T-cell (primary cell): ENCODE results near the gene ASXL3. TPM values are rescaled to one million over a fixed set of nuclear protein-coding genes. Genes with fewer than 3 reads are reported as not detected.

Experiments
- ATAC-seq, 4 experiments: fragments of 200-7000 bp in 3 of 4; fragments of 150-1000 bp in 1 of 4; cut with Tn5 transposase; replicated peaks in 1 of 4; 1 replicate in 3 of 4; 2 replicates in 1 of 4; pipeline ENCODE4 v1.10.0; 2021; ENCODE audit warnings: moderate library complexity in 3 of 4, mild to moderate bottlenecking in 2 of 4, moderate number of reproducible peaks in 1 of 4
- CTCF ChIA-PET, 2 donors: fragments of 300-600 bp; sonication (Branson Sonifier 250); formaldehyde crosslinking; loops; one replicate each; lab custom pipeline; 2022; ENCODE audit warnings: antibody characterized with exemption in 2 of 2; lab: Charles Lee
- POLR2A ChIA-PET, 2 donors: fragments of 300-600 bp; sonication (Branson Sonifier 250); formaldehyde crosslinking; loops; one replicate each; lab custom pipeline; 2022; ENCODE audit warnings: antibody characterized with exemption in 2 of 2; lab: Charles Lee
- DNase-seq, 35 experiments: peaks; one replicate each; pipeline versions ENCODE4 v3.0.0 to v3.0.0-alpha.2; 2013 to 2023
- H3K27ac ChIP-seq: one replicate; pipeline ENCODE4 v1.5.1; 2013; ENCODE audit warnings: low read length
- H3K27me3 ChIP-seq, 2 experiments: replicated peaks in 1 of 2; 1 replicate in 1 of 2; 2 replicates in 1 of 2; pipeline versions ENCODE4 v1.6.1 to v1.7.0; 2013; ENCODE audit warnings: low read length in 1 of 2, mixed read lengths in 1 of 2; ENCODE audit not compliant: control insufficient read depth in 2 of 2, insufficient read depth in 2 of 2; ENCODE audit errors: extremely low read depth in 1 of 2
- H3K36me3 ChIP-seq, 2 donors: 1 replicate in 1 of 2; 2 replicates in 1 of 2; pipeline versions ENCODE4 v1.6.1 to v1.7.0; 2013; ENCODE audit warnings: low read length in 1 of 2; ENCODE audit not compliant: control insufficient read depth in 2 of 2, insufficient read depth in 1 of 2; ENCODE audit errors: extremely low read depth in 1 of 2
- H3K4me1 ChIP-seq, 2 experiments: 1 replicate in 1 of 2; 2 replicates in 1 of 2; pipeline versions ENCODE4 v1.6.1 to v1.7.0; 2013; ENCODE audit warnings: low read length in 2 of 2, mixed read lengths in 1 of 2; ENCODE audit not compliant: insufficient read depth in 2 of 2, control insufficient read depth in 1 of 2; ENCODE audit errors: extremely low read depth in 1 of 2
- H3K4me3 ChIP-seq, 2 donors: 1 replicate in 1 of 2; 2 replicates in 1 of 2; pipeline versions ENCODE4 v1.5.1 to v1.7.0; 2013; ENCODE audit warnings: mild to moderate bottlenecking in 2 of 2, low read length in 1 of 2, moderate library complexity in 1 of 2; ENCODE audit not compliant: control insufficient read depth in 1 of 2; ENCODE audit errors: extremely low read depth in 1 of 2
- H3K9me3 ChIP-seq: 2 replicates; pipeline ENCODE4 v1.7.0; 2013
- H3K27ac Mint-ChIP-seq, 2 donors: one replicate each; pipeline ENCODE4 v1.8.0; 2020 to 2021; ENCODE audit warnings: mild to moderate bottlenecking in 2 of 2, mixed read lengths in 2 of 2
- H3K27me3 Mint-ChIP-seq, 2 donors: one replicate each; pipeline ENCODE4 v1.8.0; 2021 to 2022; ENCODE audit warnings: mixed read lengths in 2 of 2
- H3K36me3 Mint-ChIP-seq: one replicate; pipeline ENCODE4 v1.8.0; 2021; ENCODE audit warnings: mixed read lengths
- H3K4me1 Mint-ChIP-seq, 3 donors: one replicate each; pipeline ENCODE4 v1.8.0; 2020 to 2022; ENCODE audit warnings: mixed read lengths in 3 of 3, mild to moderate bottlenecking in 1 of 3
- H3K4me3 Mint-ChIP-seq, 3 donors: one replicate each; pipeline ENCODE4 v1.8.0; 2020 to 2022; ENCODE audit warnings: mild to moderate bottlenecking in 3 of 3, mixed read lengths in 3 of 3, moderate library complexity in 3 of 3
- H3K9me3 Mint-ChIP-seq, 3 donors: one replicate each; pipeline ENCODE4 v1.8.0; 2020 to 2022; ENCODE audit warnings: mixed read lengths in 3 of 3
- WGBS: methylation state at CpG from one replicate; pipeline ENCODE4 v1.1.5; 2013; ENCODE audit warnings: missing lambda C conversion rate; ENCODE audit not compliant: insufficient coverage; 5-methylcytosine and 5-hydroxymethylcytosine counted together
- total RNA-seq, 35 experiments: library from RNA in 6 of 35; stranded (reverse) in 6 of 35; fragments of 120-200 nt in 1 of 35; gene quantifications; one replicate each; pipeline versions ENCODE4 v1.2.1 to v1.2.4 and lab custom pipeline; 2013 to 2026

ASXL3 gene
- total RNA-seq, 5 donors from 2014 or later (not counting 1 experiment from before 2014, with no cell fraction given) = not detected

- ChIA-PET POLR2A (no interaction called here), CTCF (no interaction called here)
- Histone ChIP-seq H3K27me3 (no peaks in the 10 kb centered on the region), H3K36me3 (no peaks in the 10 kb centered on the region), H3K4me3 (no peak overlapping the region), H3K4me1 (no peaks in the 10 kb centered on the region), H3K9me3 (no peaks in the 10 kb centered on the region), H3K27ac (no peak overlapping the region)
- Mint-ChIP-seq H3K4me1 (no peaks in the 10 kb centered on the region), H3K27ac (no peak overlapping the region), H3K36me3 (no peaks in the 10 kb centered on the region), H3K27me3 (no peaks in the 10 kb centered on the region), H3K4me3 (no peak overlapping the region), H3K9me3 (peaks cover 6 to 14% (median 9%) of the 10 kb centered on the region in 3 donors)
- ATAC-seq = no peak
- 78% methylated on average over 2 of the region's 2 CpGs for WGBS
- no peak for DNase-seq
Observed at GRCh38 chr18:33556846-33557245, 21.2 kb upstream of the ASXL3 start.

- Histone ChIP-seq H3K27ac (no peak overlapping the region), H3K9me3 (no peaks in the 10 kb centered on the region), H3K36me3 (no peaks in the 10 kb centered on the region), H3K27me3 (no peaks in the 10 kb centered on the region), H3K4me1 (no peaks in the 10 kb centered on the region), H3K4me3 (no peak overlapping the region)
- no peaks in the 10 kb centered on the region for H3K36me3 Mint-ChIP-seq
- H3K27ac Mint-ChIP-seq = no peak overlapping the region
- H3K27me3 Mint-ChIP-seq = no peaks in the 10 kb centered on the region
- DNase-seq = no peak
- no peak overlapping the region for H3K4me3 Mint-ChIP-seq
- CTCF ChIA-PET = no interaction called here
- ATAC-seq = no peak
- no peaks in the 10 kb centered on the region for H3K4me1 Mint-ChIP-seq
- WGBS = no CpG with 5 or more reads among the region's 3 CpGs
- H3K9me3 Mint-ChIP-seq = peaks cover 6 to 14% (median 12%) of the 10 kb centered on the region in 3 donors
- POLR2A ChIA-PET = no interaction called here
Observed at GRCh38 chr18:33557706-33558105, 20.3 kb upstream of the ASXL3 start.

GRCh38 chr18:33558529-33558928 is 19.5 kb upstream of the ASXL3 start:
- H3K4me3 ChIP-seq = no peak overlapping the region
- Mint-ChIP-seq H3K9me3 (peaks cover 6 to 13% (median 11%) of the 10 kb centered on the region in 3 donors), H3K27me3 (no peaks in the 10 kb centered on the region), H3K36me3 (no peaks in the 10 kb centered on the region), H3K27ac (no peak overlapping the region), H3K4me1 (no peaks in the 10 kb centered on the region), H3K4me3 (no peak overlapping the region)
- no peaks in the 10 kb centered on the region for H3K9me3 ChIP-seq
- H3K36me3 ChIP-seq = no peaks in the 10 kb centered on the region
- ATAC-seq = no peak
- H3K4me1 ChIP-seq = no peaks in the 10 kb centered on the region
- 71% methylated on average over 1 of the region's 1 CpG for WGBS
- no peak overlapping the region for H3K27ac ChIP-seq
- DNase-seq = no peak
- CTCF ChIA-PET = no interaction called here
- no peaks in the 10 kb centered on the region for H3K27me3 ChIP-seq
- POLR2A ChIA-PET = no interaction called here

- DNase-seq (no peak), ATAC-seq (no peak)
- H3K27me3 ChIP-seq = no peaks in the 10 kb centered on the region
- H3K27ac Mint-ChIP-seq = no peak overlapping the region
- no peaks in the 10 kb centered on the region for H3K4me1 Mint-ChIP-seq
- H3K36me3 Mint-ChIP-seq = no peaks in the 10 kb centered on the region
- CTCF ChIA-PET = interaction anchor here in 1 of 2 donors (0.6 kb wide), 1 partner anchor 1396 kb away, joined by 6 read pairs; no protein-coding TSS in a partner anchor
- H3K27me3 Mint-ChIP-seq = no peaks in the 10 kb centered on the region
- H3K4me1 ChIP-seq = no peaks in the 10 kb centered on the region
- no peak overlapping the region for H3K4me3 ChIP-seq
- H3K27ac ChIP-seq = no peak overlapping the region
- POLR2A ChIA-PET = no interaction called here
- H3K36me3 ChIP-seq = no peaks in the 10 kb centered on the region
- H3K4me3 Mint-ChIP-seq = no peak overlapping the region
- H3K9me3 Mint-ChIP-seq = peaks cover 12 to 17% (median 16%) of the 10 kb centered on the region in 3 donors
- WGBS = 67% methylated on average over 3 of the region's 4 CpGs
- H3K9me3 ChIP-seq = no peaks in the 10 kb centered on the region
Observed at GRCh38 chr18:33560686-33561370, 17.2 kb upstream of the ASXL3 start.

- no peak overlapping the region for H3K27ac Mint-ChIP-seq
- ChIA-PET POLR2A (no interaction called here), CTCF (no interaction called here)
- Histone ChIP-seq H3K27ac (no peak overlapping the region), H3K27me3 (no peaks in the 10 kb centered on the region), H3K4me1 (no peaks in the 10 kb centered on the region), H3K4me3 (no peak overlapping the region), H3K9me3 (no peaks in the 10 kb centered on the region), H3K36me3 (no peaks in the 10 kb centered on the region)
- no peaks in the 10 kb centered on the region for H3K4me1 Mint-ChIP-seq
- DNase-seq = no peak
- no peaks in the 10 kb centered on the region for H3K36me3 Mint-ChIP-seq
- WGBS = 86% methylated on average over 1 of the region's 1 CpG
- H3K27me3 Mint-ChIP-seq = no peaks in the 10 kb centered on the region
- ATAC-seq = no peak
- peaks cover 15 to 18% (median 16%) of the 10 kb centered on the region in 3 donors for H3K9me3 Mint-ChIP-seq
- H3K4me3 Mint-ChIP-seq = no peak overlapping the region
Observed at GRCh38 chr18:33562741-33563140, 15.3 kb upstream of the ASXL3 start.

- DNase-seq (no peak), ATAC-seq (no peak)
- ChIA-PET POLR2A (no interaction called here), CTCF (no interaction called here)
- Mint-ChIP-seq H3K27me3 (no peaks in the 10 kb centered on the region), H3K4me3 (no peak overlapping the region), H3K4me1 (no peaks in the 10 kb centered on the region), H3K36me3 (no peaks in the 10 kb centered on the region), H3K27ac (no peak overlapping the region), H3K9me3 (peaks cover 7 to 27% (median 13%) of the 10 kb centered on the region in 3 donors)
- Histone ChIP-seq H3K4me1 (no peaks in the 10 kb centered on the region), H3K27me3 (no peaks in the 10 kb centered on the region), H3K27ac (no peak overlapping the region), H3K9me3 (no peaks in the 10 kb centered on the region), H3K4me3 (no peak overlapping the region), H3K36me3 (no peaks in the 10 kb centered on the region)
- no CpG with 5 or more reads among the region's 1 CpG for WGBS
Observed at GRCh38 chr18:33567705-33568104, 10.3 kb upstream of the ASXL3 start.
